Mammary epithelial cell (primary cell): ENCODE results near the gene PILRB.

Source experiments
- CTCF ChIP-seq, 2 donors: IDR thresholded peaks in 1 of 2; conservative IDR thresholded peaks in 1 of 2; 2 replicates each; pipeline ENCODE4 v1.5.1; 2011 to 2012; ENCODE audit warnings: inconsistent platforms in 2 of 2, low read length in 2 of 2, mild to moderate bottlenecking in 2 of 2, control low read depth in 1 of 2, low read depth in 1 of 2; ENCODE audit not compliant: insufficient read depth in 1 of 2; ENCODE audit errors: extremely low read depth in 1 of 2
- EZH2 ChIP-seq: IDR thresholded peaks from 2 replicates; pipeline ENCODE4 v1.6.1; 2012; ENCODE audit warnings: low read length, inconsistent platforms, borderline replicate concordance

GRCh38 chr7:100358027-100358856, at the start of gene PILRB:
- TF ChIP-seq CTCF (conservative IDR thresholded peaks at IDR 0.05 in 1 of 2, IDR thresholded peaks at IDR 0.05 in 1 of 2; ENCODE audit: extremely low read depth in 1 of 2, insufficient read depth in 1 of 2, low read depth in 1 of 2, low read length in 2 of 2) (no peak), EZH2 (no peak)
